Glutamatergic neuron (in vitro differentiated cells): ENCODE data around the gene PIP5KL1. TPM values are rescaled to one million over a fixed set of nuclear protein-coding genes. Genes with fewer than 3 reads are reported as not detected.

Source experiments
- DNase-seq: peaks from one replicate; pipeline ENCODE4 v3.0.0; 2022
- H3K27ac Mint-ChIP-seq: one replicate; pipeline ENCODE4 v1.8.0; 2020; ENCODE audit warnings: mild to moderate bottlenecking, mixed read lengths, inconsistent platforms; ENCODE audit not compliant: unreplicated experiment
- H3K27me3 Mint-ChIP-seq: one replicate; pipeline ENCODE4 v1.8.0; 2020; ENCODE audit warnings: mild to moderate bottlenecking, moderate library complexity, mixed read lengths, inconsistent platforms; ENCODE audit not compliant: unreplicated experiment
- H3K36me3 Mint-ChIP-seq: one replicate; pipeline ENCODE4 v1.8.0; 2020; ENCODE audit warnings: mild to moderate bottlenecking, mixed read lengths, inconsistent platforms; ENCODE audit not compliant: unreplicated experiment
- H3K4me1 Mint-ChIP-seq: one replicate; pipeline ENCODE4 v1.8.0; 2020; ENCODE audit warnings: mild to moderate bottlenecking, low read depth, mixed read lengths, inconsistent platforms; ENCODE audit not compliant: unreplicated experiment
- H3K4me3 Mint-ChIP-seq: one replicate; pipeline ENCODE4 v1.8.0; 2020; ENCODE audit warnings: mild to moderate bottlenecking, mixed read lengths, inconsistent platforms; ENCODE audit not compliant: unreplicated experiment
- H3K9me3 Mint-ChIP-seq: one replicate; pipeline ENCODE4 v1.8.0; 2020; ENCODE audit warnings: mild to moderate bottlenecking, moderate library complexity, mixed read lengths, inconsistent platforms; ENCODE audit not compliant: unreplicated experiment
- CTCF ChIP-seq: fragments of 200-600 bp; sonication (generic); IDR thresholded peaks from one replicate; pipeline ENCODE4 v1.5.0; 2021; ENCODE audit not compliant: partially characterized antibody, unreplicated experiment
- total RNA-seq: library from RNA; stranded (reverse); fragmentation: NEBNext Ultra II Directional; extraction: Animal tissue kit (Norgen Biotek cat#: 25700); gene quantifications from one replicate; pipeline ENCODE4 v1.2.1, GENCODE V29; 2021; ENCODE audit not compliant: unreplicated experiment

The PIP5KL1 gene
- total RNA-seq, 1 donor from 2014 or later = 11.9 TPM

GRCh38 chr9:127977884-127978647 is 47.5 kb upstream of the PIP5KL1 start:
- no peaks in the 10 kb centered on the region for H3K36me3 Mint-ChIP-seq
- peaks cover 13% of the 10 kb centered on the region for H3K27me3 Mint-ChIP-seq
- no peak for DNase-seq
- H3K27ac Mint-ChIP-seq = no peak overlapping the region
- H3K9me3 Mint-ChIP-seq = peaks cover 10% of the 10 kb centered on the region
- no peak for TF ChIP-seq CTCF
- H3K4me1 Mint-ChIP-seq = peaks cover 12% of the 10 kb centered on the region
- peak overlapping the region; percentile 59 for H3K4me3 Mint-ChIP-seq

GRCh38 chr9:127977009-127977883 is 46.7 kb upstream of the PIP5KL1 start:
- no peak for DNase-seq
- no peaks in the 10 kb centered on the region for H3K36me3 Mint-ChIP-seq
- TF ChIP-seq CTCF = no peak
- peaks cover 8% of the 10 kb centered on the region for H3K9me3 Mint-ChIP-seq
- H3K4me3 Mint-ChIP-seq = no peak overlapping the region
- H3K4me1 Mint-ChIP-seq = peaks cover 18% of the 10 kb centered on the region
- peaks cover 15% of the 10 kb centered on the region for H3K27me3 Mint-ChIP-seq
- no peak overlapping the region for H3K27ac Mint-ChIP-seq

GRCh38 chr9:127976498-127976897 is 45.9 kb upstream of the PIP5KL1 start:
- no peaks in the 10 kb centered on the region for H3K36me3 Mint-ChIP-seq

GRCh38 chr9:127975376-127976315 is 45.1 kb upstream of the PIP5KL1 start:
- no peak for TF ChIP-seq CTCF
- no peak overlapping the region for H3K4me3 Mint-ChIP-seq
- no peak overlapping the region for H3K27ac Mint-ChIP-seq
- no peaks in the 10 kb centered on the region for H3K36me3 Mint-ChIP-seq
- no peak for DNase-seq
- peaks cover 19% of the 10 kb centered on the region for H3K4me1 Mint-ChIP-seq
- peaks cover 11% of the 10 kb centered on the region for H3K27me3 Mint-ChIP-seq
- H3K9me3 Mint-ChIP-seq = peaks cover 3% of the 10 kb centered on the region

More at GRCh38 chr9:127976498-127976897, 45.9 kb upstream of the PIP5KL1 start:
- Mint-ChIP-seq H3K27ac (no peak overlapping the region), H3K27me3 (peaks cover 16% of the 10 kb centered on the region), H3K9me3 (peaks cover 3% of the 10 kb centered on the region), H3K4me1 (peaks cover 20% of the 10 kb centered on the region), H3K4me3 (no peak overlapping the region)
- no peak for TF ChIP-seq CTCF
- DNase-seq = no peak
